Endothelial cell of umbilical vein (primary cell): ENCODE measurements around the gene LIN54.

ENCODE experiments used
- CTCF ChIP-seq, 2 donors: IDR thresholded peaks; 1 replicate in 1 of 2; 2 replicates in 1 of 2; pipeline ENCODE4 v1.5.1; 2011; ENCODE audit warnings: low read length in 2 of 2, mild to moderate bottlenecking in 2 of 2, moderate library complexity in 2 of 2, control low read depth in 1 of 2, inconsistent platforms in 1 of 2, low read depth in 1 of 2; ENCODE audit not compliant: insufficient read depth in 1 of 2; ENCODE audit errors: extremely low read depth in 1 of 2
- EZH2 ChIP-seq: IDR thresholded peaks from 2 replicates; pipeline ENCODE4 v1.6.1; 2012; ENCODE audit warnings: borderline replicate concordance, low read depth, mild to moderate bottlenecking, moderate library complexity, low read length, inconsistent platforms; ENCODE audit not compliant: severe bottlenecking
- FOS ChIP-seq: IDR thresholded peaks from 2 replicates; pipeline ENCODE4 v1.6.1; 2011; ENCODE audit warnings: mild to moderate bottlenecking, low read length, moderate library complexity, borderline replicate concordance; ENCODE audit not compliant: insufficient read depth
- JUN ChIP-seq: IDR thresholded peaks from 2 replicates; pipeline ENCODE4 v1.6.1; 2011; ENCODE audit warnings: borderline replicate concordance, low read depth; ENCODE audit not compliant: insufficient read length, insufficient read depth
- MYC ChIP-seq: IDR thresholded peaks from one replicate; pipeline ENCODE4 v1.6.1; 2011; ENCODE audit warnings: mild to moderate bottlenecking, low read depth, low read length
- POLR2A ChIP-seq: IDR thresholded peaks from 2 replicates; pipeline ENCODE4 v1.6.1; 2012; ENCODE audit warnings: low read depth, mild to moderate bottlenecking, control low read depth, low read length
- POLR2AphosphoS5 ChIP-seq: IDR thresholded peaks from 2 replicates; pipeline ENCODE4 v1.6.1; 2012; ENCODE audit warnings: low read depth, mild to moderate bottlenecking, control low read depth, low read length, moderate library complexity; ENCODE audit not compliant: insufficient read depth

GRCh38 chr4:82890528-82890900 lies 120.1 kb downstream of the LIN54 start:
- TF ChIP-seq EZH2 (no peak), CTCF (IDR thresholded peaks at IDR 0.05; ENCODE audit: extremely low read depth in 1 of 2, insufficient read depth in 1 of 2, low read depth in 1 of 2, low read length in 2 of 2) (no peak), POLR2A (no peak), JUN (no peak), FOS (no peak), MYC (no peak), POLR2AphosphoS5 (no peak)
